ENCODE results near the gene CCPG1. TPM values are rescaled to one million over a fixed set of nuclear protein-coding genes. Genes with fewer than 3 reads are reported as not detected.
"Not testable (repeated sequence)": the region's sequence is repeated elsewhere in the genome, so short reads cannot be mapped to it uniquely, and the experiment has no call there.

The CCPG1 gene
- 76.6 TPM for total RNA-seq
- long read RNA-seq, full-length matches to known transcripts, result 47 of 59 reads
- long read RNA-seq, partial matches to known transcripts, result 7 of 59 reads
- long read RNA-seq, other reads (novel, unspliced or antisense), result 5 of 59 reads

GRCh38 chr15:55408012-55408928 lies at the start of gene CCPG1, which contains the start of gene PIERCE2:
Gene CCPG1, minus strand, starts transcription at chr15:55408359. Its CDS starts 18,935 bp downstream, at chr15:55389424.
Gene PIERCE2, plus strand, starts transcription at chr15:55408495. Its CDS starts 274 bp downstream, at chr15:55408769.
- ATAC-seq (peak; percentile 99), DNase-seq (ENCODE audit: missing footprints) (peak; percentile 98)
- intact Hi-C loops (cut with DNase I), result loop anchor here (5.0 kb wide), 2 partner anchors 36 to 91 kb away; partner anchors contain the start of genes PIGB and PIGBOS1

GRCh38 chr15:55457401-55458022 lies 49.4 kb upstream of the CCPG1 start:
- no peak for DNase-seq (ENCODE audit: missing footprints)
- intact Hi-C loops (cut with DNase I), result no loop called here
- ATAC-seq, result no peak

GRCh38 chr15:55447030-55447394 lies 38.9 kb upstream of the CCPG1 start:
- DNase-seq (ENCODE audit: missing footprints); intact Hi-C loops (cut with DNase I); ATAC-seq: not testable (repeated sequence)

GRCh38 chr15:55446379-55447029 lies 38.3 kb upstream of the CCPG1 start:
- DNase-seq (ENCODE audit: missing footprints); intact Hi-C loops (cut with DNase I); ATAC-seq: not testable (repeated sequence)

GRCh38 chr15:55445936-55446335 lies 37.8 kb upstream of the CCPG1 start:
- DNase-seq (ENCODE audit: missing footprints); ATAC-seq; intact Hi-C loops (cut with DNase I): not testable (repeated sequence)

GRCh38 chr15:55443141-55443540 lies 35.0 kb upstream of the CCPG1 start:
- intact Hi-C loops (cut with DNase I); DNase-seq (ENCODE audit: missing footprints); ATAC-seq: not testable (repeated sequence)

GRCh38 chr15:55434989-55435825 lies 27.0 kb upstream of the CCPG1 start:
- DNase-seq (ENCODE audit: missing footprints), result no peak
- intact Hi-C loops (cut with DNase I), result loop anchor here (10.0 kb wide), 1 partner anchor 220 kb away; no protein-coding TSS in a partner anchor
- ATAC-seq, result peak; percentile 59

- DNase-seq (ENCODE audit: missing footprints), result no peak
- no peak for ATAC-seq
- intact Hi-C loops (cut with DNase I), result no loop called here
These were observed 13.9 kb upstream of the CCPG1 start for GRCh38 chr15:55422089-55422488.

- ATAC-seq, result no peak
- no peak for DNase-seq (ENCODE audit: missing footprints)
- intact Hi-C loops (cut with DNase I), result no loop called here
These were observed 12.2 kb upstream of the CCPG1 start for GRCh38 chr15:55420171-55420866.

GRCh38 chr15:55417678-55418077 lies 9.5 kb upstream of the CCPG1 start:
- intact Hi-C loops (cut with DNase I); ATAC-seq; DNase-seq (ENCODE audit: missing footprints): not testable (repeated sequence)

GRCh38 chr15:55408976-55409375 lies 817 bp upstream of the CCPG1 start:
- not testable (repeated sequence) for DNase-seq (ENCODE audit: missing footprints); ATAC-seq
- intact Hi-C loops (cut with DNase I), result loop anchor here (5.0 kb wide), 2 partner anchors 37 to 92 kb away; partner anchors contain the start of genes PIGB and PIGBOS1

GRCh38 chr15:55407498-55408011 lies 604 bp downstream of the CCPG1 start:
- intact Hi-C loops (cut with DNase I), result loop anchor here (5.0 kb wide), 2 partner anchors 35 to 90 kb away; partner anchors contain the start of genes PIGB and PIGBOS1
- DNase-seq (ENCODE audit: missing footprints), result no peak

GRCh38 chr15:55403531-55403930 lies 4.6 kb downstream of the CCPG1 start:
- DNase-seq (ENCODE audit: missing footprints) (no peak), ATAC-seq (no peak)
- intact Hi-C loops (cut with DNase I), result no loop called here

More at GRCh38 chr15:55407498-55408011, 604 bp downstream of the CCPG1 start:
- no peak for ATAC-seq

GRCh38 chr15:55402707-55403106 lies 5.5 kb downstream of the CCPG1 start:
- DNase-seq (ENCODE audit: missing footprints) (no peak), ATAC-seq (no peak)
- intact Hi-C loops (cut with DNase I), result no loop called here

GRCh38 chr15:55401786-55402246 lies 6.3 kb downstream of the CCPG1 start:
- intact Hi-C loops (cut with DNase I), result no loop called here
- no peak for DNase-seq (ENCODE audit: missing footprints)
- ATAC-seq, result no peak

GRCh38 chr15:55400050-55400449 lies 8.1 kb downstream of the CCPG1 start:
- intact Hi-C loops (cut with DNase I); ATAC-seq; DNase-seq (ENCODE audit: missing footprints): not testable (repeated sequence)

GRCh38 chr15:55398243-55398642 lies 9.9 kb downstream of the CCPG1 start:
- DNase-seq (ENCODE audit: missing footprints) (no peak), ATAC-seq (no peak)
- intact Hi-C loops (cut with DNase I), result loop anchor here (10.0 kb wide), 1 partner anchor 63 kb away; no protein-coding TSS in a partner anchor

Data from Right ventricle myocardium inferior (tissue), 1 donor.